ENCODE measurements around the gene PGPEP1.

Gene PGPEP1

DNA sequence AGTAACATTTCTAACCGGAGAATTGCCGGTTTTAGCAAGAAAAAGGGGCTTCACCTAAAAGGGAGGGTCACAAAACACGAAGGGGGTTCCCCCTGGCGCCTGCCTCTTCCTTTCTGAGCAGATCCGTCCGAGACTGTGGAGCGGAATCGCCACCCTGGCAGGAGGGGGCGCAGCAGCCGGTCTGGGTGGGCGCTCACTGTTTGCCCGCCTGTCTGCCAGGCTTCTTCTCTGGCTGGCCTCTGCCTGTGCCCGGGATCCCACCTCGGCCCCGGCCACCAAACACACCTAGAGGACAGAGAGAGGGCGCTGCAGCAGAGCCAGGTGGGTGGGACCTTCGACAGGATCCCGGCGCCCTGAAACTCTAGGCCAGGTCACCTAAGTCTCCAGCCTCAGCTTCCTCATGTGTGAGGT lies 33.1 kb upstream of the PGPEP1 start:
- TF ChIP-seq, protein P1, sequence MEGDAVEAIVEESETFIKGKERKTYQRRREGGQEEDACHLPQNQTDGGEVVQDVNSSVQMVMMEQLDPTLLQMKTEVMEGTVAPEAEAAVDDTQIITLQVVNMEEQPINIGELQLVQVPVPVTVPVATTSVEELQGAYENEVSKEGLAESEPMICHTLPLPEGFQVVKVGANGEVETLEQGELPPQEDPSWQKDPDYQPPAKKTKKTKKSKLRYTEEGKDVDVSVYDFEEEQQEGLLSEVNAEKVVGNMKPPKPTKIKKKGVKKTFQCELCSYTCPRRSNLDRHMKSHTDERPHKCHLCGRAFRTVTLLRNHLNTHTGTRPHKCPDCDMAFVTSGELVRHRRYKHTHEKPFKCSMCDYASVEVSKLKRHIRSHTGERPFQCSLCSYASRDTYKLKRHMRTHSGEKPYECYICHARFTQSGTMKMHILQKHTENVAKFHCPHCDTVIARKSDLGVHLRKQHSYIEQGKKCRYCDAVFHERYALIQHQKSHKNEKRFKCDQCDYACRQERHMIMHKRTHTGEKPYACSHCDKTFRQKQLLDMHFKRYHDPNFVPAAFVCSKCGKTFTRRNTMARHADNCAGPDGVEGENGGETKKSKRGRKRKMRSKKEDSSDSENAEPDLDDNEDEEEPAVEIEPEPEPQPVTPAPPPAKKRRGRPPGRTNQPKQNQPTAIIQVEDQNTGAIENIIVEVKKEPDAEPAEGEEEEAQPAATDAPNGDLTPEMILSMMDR (IDR thresholded peaks at IDR 0.05; ENCODE audit: low read depth, low read length), result no peak
- DNase-seq (ENCODE audit: low read depth in 2 of 2), result no peak
- H3K4me3 ChIP-seq (replicated peaks in 1 of 2; ENCODE audit: low read depth in 2 of 2, low read length in 2 of 2), result no peak overlapping the region

DNA sequence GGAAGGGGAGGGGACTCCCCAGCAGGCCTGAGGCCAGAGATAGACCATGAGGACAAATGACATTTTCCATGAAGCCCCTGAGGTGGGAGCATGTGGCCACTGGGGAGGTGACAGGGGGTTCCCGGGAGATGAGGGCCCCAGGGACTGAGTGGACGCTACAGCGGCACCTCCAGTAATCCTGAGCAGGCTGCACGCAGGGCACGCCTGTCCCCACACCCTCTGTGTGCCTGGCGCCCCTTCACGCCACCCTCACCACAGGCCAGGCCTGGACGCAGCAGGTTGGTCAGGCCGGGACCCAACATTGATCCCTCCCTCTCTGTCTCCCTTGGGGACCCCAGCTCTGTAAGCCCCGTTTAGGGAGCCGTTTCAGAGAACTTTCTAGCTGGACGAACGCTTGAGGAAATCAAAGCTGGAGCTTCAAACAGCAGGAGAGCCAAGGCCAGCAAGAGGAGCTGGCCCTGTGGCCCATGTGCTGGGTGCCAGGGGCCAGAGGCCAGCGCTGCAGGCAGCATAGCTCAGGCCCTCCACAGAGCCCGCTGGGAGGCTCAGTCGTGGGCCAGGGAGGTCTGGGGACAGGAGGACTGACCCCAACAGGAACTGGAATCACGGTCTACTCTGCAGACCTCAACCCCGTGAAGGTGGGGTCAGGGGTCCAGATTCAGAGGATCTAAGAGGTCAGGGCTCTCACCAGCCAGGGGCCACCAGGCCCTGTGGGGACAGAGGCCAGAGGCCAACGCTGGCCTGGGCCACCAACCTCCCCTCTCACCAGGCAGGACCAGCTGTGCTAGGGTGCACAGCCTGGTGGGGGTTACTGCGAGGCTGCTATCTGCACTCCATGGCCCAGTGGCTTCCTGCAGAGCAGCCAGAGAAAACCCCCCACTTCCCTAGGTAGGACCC lies 32.1 kb upstream of the PGPEP1 start:
- H3K4me3 ChIP-seq (replicated peaks in 1 of 2; ENCODE audit: low read depth in 2 of 2, low read length in 2 of 2), result no peak overlapping the region
- TF ChIP-seq, protein P1 (IDR thresholded peaks at IDR 0.05; ENCODE audit: low read depth, low read length), result no peak
- DNase-seq (ENCODE audit: low read depth in 2 of 2), result no peak

DNA sequence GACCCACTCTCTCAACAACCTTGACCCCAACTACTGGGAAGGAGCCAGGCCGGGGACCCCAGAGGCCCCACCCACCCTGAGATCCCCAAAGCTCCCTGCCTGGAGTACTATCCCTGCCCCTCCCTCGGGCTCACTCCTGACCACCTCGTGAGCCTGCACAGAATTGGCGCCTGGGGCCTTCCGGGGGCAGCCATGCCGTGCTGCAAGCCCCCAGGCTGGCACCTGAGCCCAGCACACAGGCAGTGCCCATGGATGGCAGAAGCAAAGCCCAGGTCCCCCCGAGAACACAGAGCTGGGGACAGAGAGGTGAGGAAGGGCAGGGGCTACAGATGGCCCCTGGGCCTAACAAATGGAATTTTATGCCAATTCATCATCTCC lies 31.5 kb upstream of the PGPEP1 start:
- TF ChIP-seq, protein P1 (IDR thresholded peaks at IDR 0.05; ENCODE audit: low read depth, low read length), result no peak
- DNase-seq (ENCODE audit: low read depth in 2 of 2), result no peak
- no peak overlapping the region for H3K4me3 ChIP-seq (replicated peaks in 1 of 2; ENCODE audit: low read depth in 2 of 2, low read length in 2 of 2)

DNA sequence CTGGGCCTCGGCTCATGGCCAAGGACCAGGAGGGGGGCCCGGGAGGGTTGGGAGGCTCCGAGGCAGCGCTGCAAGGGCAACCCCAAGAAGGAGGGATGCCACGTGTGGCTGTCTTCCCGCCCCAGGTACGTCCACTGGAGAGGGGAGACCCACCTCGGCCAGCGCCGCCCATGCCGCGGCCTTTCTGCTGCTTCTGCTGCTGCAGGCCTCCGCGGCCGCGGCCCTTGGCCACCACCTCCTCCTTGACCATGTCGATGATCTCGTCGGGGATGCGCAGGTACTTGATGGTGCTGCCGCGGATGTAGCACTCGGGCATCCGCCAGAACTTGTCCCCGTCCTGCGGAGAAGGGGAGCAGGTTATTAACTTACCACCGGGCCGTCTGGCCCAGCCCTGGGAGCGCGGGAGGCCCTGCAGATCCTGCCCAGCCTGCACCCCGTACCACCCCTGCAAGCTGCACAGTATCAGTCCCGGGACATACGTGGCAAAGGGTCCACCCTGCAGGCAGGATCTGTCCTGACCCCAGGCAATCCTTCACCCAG lies 30.8 kb upstream of the PGPEP1 start:
- TF ChIP-seq, protein P1 (IDR thresholded peaks at IDR 0.05; ENCODE audit: low read depth, low read length), result no peak
- H3K4me3 ChIP-seq (replicated peaks in 1 of 2; ENCODE audit: low read depth in 2 of 2, low read length in 2 of 2), result no peak overlapping the region
- DNase-seq (ENCODE audit: low read depth in 2 of 2), result no peak

DNA sequence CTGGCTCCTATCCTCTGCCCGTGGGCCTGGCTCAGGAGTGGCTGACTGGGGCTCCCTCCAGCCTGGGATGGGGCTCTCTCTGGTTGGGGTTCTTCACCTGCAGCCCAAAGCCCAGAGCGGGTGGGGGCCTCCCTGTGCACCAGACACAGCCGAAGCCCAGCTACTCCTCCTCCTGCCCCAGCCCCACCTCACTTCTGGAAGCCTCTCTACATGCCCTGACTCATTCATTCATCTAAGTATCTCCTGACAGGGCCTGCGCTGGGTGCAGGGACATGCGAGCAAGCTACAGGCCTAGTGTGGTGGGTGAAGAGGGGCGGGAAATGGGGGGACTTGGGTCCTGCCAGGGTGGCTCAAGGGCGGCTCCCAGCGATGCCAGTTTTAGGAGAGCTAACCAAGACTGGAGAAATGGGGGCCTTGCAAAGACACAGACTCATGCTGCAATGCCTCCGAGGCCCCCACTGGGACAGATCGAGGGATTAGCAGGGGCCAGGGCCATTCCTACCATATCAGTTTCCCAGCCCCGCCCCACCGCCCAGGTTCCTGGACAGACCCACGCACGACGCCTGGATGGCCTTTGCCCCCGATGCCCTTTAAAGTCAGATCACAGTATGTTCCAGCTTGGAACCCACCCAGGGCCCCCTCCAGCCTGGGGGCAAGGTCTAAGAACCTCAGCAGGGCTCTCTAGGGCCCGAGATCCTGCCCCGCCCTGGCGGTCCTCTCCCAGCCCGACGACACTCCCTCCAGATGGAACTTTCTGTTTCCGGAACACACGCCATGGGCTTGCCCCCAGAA lies 30.1 kb upstream of the PGPEP1 start:
- H3K4me3 ChIP-seq (replicated peaks in 1 of 2; ENCODE audit: low read depth in 2 of 2, low read length in 2 of 2), result no peak overlapping the region
- no peak for DNase-seq (ENCODE audit: low read depth in 2 of 2)
- TF ChIP-seq, protein P1 (IDR thresholded peaks at IDR 0.05; ENCODE audit: low read depth, low read length), result no peak

DNA sequence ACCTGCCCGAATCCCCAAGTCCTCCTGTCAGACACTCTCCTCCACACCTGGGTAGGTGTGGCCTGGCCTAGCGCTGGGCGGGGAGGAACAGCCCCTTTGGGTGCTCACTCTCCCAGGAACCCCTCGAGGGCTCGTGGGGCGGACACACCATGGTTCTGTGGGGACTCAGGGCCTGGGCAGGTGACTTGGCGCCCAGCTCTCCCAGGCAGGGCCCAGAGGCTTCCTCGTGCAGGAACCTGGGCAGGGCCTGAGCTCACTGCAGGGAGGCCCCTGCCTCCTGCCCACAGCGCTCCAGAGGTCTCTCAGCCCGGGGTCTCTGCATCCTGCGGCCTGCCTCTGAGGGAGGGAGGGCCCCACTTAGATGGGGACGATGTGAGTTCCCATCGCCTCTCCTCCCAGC lies 29.4 kb upstream of the PGPEP1 start:
- no peak for DNase-seq (ENCODE audit: low read depth in 2 of 2)
- H3K4me3 ChIP-seq (replicated peaks in 1 of 2; ENCODE audit: low read depth in 2 of 2, low read length in 2 of 2), result no peak overlapping the region
- TF ChIP-seq, protein P1 (IDR thresholded peaks at IDR 0.05; ENCODE audit: low read depth, low read length), result no peak

Data from cardiac fibroblast (primary cell).